ENCODE data around the gene SLC10A1. TPM values are rescaled to one million over a fixed set of nuclear protein-coding genes. Genes with fewer than 3 reads are reported as not detected.

SLC10A1 gene
- not detected for total RNA-seq

GRCh38 chr14:69796797-69797500 lies at the start of gene SLC10A1:
TSS of gene SLC10A1 (minus strand) at chr14:69797241. CDS start at chr14:69797155, 86 bp downstream.
- no peaks in the 10 kb centered on the region for H3K27me3 ChIP-seq
- H3K4me1 ChIP-seq = no peaks in the 10 kb centered on the region
- no peaks in the 10 kb centered on the region for H3K36me3 ChIP-seq
- TF ChIP-seq POLR2AphosphoS5 (IDR thresholded peaks at IDR 0.05; ENCODE audit: insufficient read depth in 1 of 2, low read depth in 1 of 2) (no peak), POLR2A (IDR thresholded peaks at IDR 0.05) (no peak), CTCF (IDR thresholded peaks at IDR 0.05) (no peak)
- DNase-seq (ENCODE audit: extremely low spot score in 2 of 2) = no peak
- intact Hi-C loops (cut with DNase I) = no loop called here
- H3K4me3 ChIP-seq = no peak within 1 kb of the TSS
- H3K27ac ChIP-seq = no peak within 1 kb of the TSS
- H3K9me3 ChIP-seq = no peaks in the 10 kb centered on the region

- Histone ChIP-seq H3K27ac (no peak overlapping the region), H3K36me3 (no peaks in the 10 kb centered on the region), H3K4me3 (no peak overlapping the region), H3K4me1 (no peaks in the 10 kb centered on the region), H3K9me3 (no peaks in the 10 kb centered on the region), H3K27me3 (no peaks in the 10 kb centered on the region)
- no peak for DNase-seq (ENCODE audit: extremely low spot score in 2 of 2)
- intact Hi-C loops (cut with DNase I) = no loop called here
- TF ChIP-seq CTCF (IDR thresholded peaks at IDR 0.05) = no peak
Measured at GRCh38 chr14:69845787-69846186, 48.7 kb upstream of the SLC10A1 start.

DNA sequence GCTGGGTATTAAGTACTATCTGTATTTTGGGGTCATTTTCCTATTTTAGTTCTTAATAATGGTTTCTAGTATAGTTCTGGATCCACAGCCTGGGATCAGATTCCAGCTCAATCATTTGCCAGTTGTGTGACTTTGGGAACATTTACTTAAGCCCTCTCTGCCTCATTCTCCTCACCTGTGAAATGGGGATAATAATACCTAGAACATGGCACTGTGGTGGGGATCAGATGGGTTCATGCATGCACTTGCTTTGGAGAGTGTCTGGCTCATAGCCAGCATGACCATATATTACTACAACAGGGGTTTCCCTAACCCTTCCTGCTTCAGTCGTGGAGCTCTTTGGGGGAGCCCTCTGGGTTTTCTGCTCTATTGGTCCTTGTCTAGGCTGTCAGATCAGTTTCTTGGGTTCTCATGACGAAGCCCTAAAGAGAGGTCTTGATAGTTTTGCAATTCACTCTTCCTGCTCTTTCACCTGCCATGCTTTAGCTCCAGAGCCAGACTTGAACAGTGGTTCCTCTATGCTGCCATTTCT lies 48.1 kb upstream of the SLC10A1 start:
- H3K27ac ChIP-seq = no peak overlapping the region
- no peak for DNase-seq (ENCODE audit: extremely low spot score in 2 of 2)
- H3K27me3 ChIP-seq = no peaks in the 10 kb centered on the region

DNA sequence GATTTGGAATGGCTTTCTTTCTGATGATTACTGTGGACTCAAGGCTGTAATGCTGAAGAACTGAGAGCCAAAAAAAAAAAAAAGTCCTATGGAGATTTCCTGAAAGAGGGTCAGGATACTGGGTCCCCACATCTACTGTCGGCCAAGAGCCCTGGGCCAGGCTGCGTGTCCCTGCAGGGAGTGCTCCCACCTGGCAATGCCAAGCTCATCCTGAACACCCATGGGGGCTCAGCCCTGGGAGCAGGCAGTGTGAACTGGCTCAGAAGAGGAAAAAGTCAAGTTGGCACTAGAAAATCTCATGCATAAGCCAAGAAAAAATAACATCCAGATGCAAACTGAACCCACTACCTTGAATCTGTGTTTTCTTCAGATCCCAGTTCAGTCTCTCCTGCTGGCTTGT lies 47.1 kb upstream of the SLC10A1 start:
- no peak for DNase-seq (ENCODE audit: extremely low spot score in 2 of 2)
- no peaks in the 10 kb centered on the region for H3K9me3 ChIP-seq
- no peaks in the 10 kb centered on the region for H3K27me3 ChIP-seq
- no peaks in the 10 kb centered on the region for H3K36me3 ChIP-seq
- H3K4me3 ChIP-seq = no peak overlapping the region
- H3K4me1 ChIP-seq = no peaks in the 10 kb centered on the region
- TF ChIP-seq POLR2AphosphoS5 (IDR thresholded peaks at IDR 0.05; ENCODE audit: insufficient read depth in 1 of 2, low read depth in 1 of 2) (no peak), POLR2A (IDR thresholded peaks at IDR 0.05) (no peak), CTCF (IDR thresholded peaks at IDR 0.05) (no peak)
- H3K27ac ChIP-seq = no peak overlapping the region
- intact Hi-C loops (cut with DNase I) = no loop called here

More for the DNA sequence above, 48.1 kb upstream of the SLC10A1 start:
- Histone ChIP-seq H3K4me3 (no peak overlapping the region), H3K36me3 (no peaks in the 10 kb centered on the region), H3K9me3 (no peaks in the 10 kb centered on the region), H3K4me1 (no peaks in the 10 kb centered on the region)
- intact Hi-C loops (cut with DNase I) = no loop called here
- no peak for TF ChIP-seq POLR2A (IDR thresholded peaks at IDR 0.05)
- TF ChIP-seq CTCF (IDR thresholded peaks at IDR 0.05) = no peak
- no peak for TF ChIP-seq POLR2AphosphoS5 (IDR thresholded peaks at IDR 0.05; ENCODE audit: insufficient read depth in 1 of 2, low read depth in 1 of 2)

GRCh38 chr14:69842686-69843420 lies 45.8 kb upstream of the SLC10A1 start:
- TF ChIP-seq CTCF (IDR thresholded peaks at IDR 0.05) (no peak), POLR2A (IDR thresholded peaks at IDR 0.05) (no peak), POLR2AphosphoS5 (IDR thresholded peaks at IDR 0.05; ENCODE audit: insufficient read depth in 1 of 2, low read depth in 1 of 2) (no peak)
- H3K36me3 ChIP-seq = no peaks in the 10 kb centered on the region
- no peak for DNase-seq (ENCODE audit: extremely low spot score in 2 of 2)
- intact Hi-C loops (cut with DNase I) = no loop called here
- H3K4me3 ChIP-seq = no peak overlapping the region
- H3K4me1 ChIP-seq = no peaks in the 10 kb centered on the region
- no peak overlapping the region for H3K27ac ChIP-seq
- H3K9me3 ChIP-seq = no peaks in the 10 kb centered on the region
- H3K27me3 ChIP-seq = no peaks in the 10 kb centered on the region
